ENCODE results near the gene ADRA1B.
"Not testable (repeated sequence)": the region's sequence is repeated elsewhere in the genome, so short reads cannot be mapped to it uniquely, and the experiment has no call there.

ADRA1B gene

GRCh38 chr5:160008529-160008876 is 92.2 kb downstream of the ADRA1B start:
- H3K27me3 ChIP-seq (ENCODE audit: control insufficient read depth, insufficient read depth, low read length); H3K4me3 ChIP-seq (ENCODE audit: low read length): not testable (repeated sequence)

DNA sequence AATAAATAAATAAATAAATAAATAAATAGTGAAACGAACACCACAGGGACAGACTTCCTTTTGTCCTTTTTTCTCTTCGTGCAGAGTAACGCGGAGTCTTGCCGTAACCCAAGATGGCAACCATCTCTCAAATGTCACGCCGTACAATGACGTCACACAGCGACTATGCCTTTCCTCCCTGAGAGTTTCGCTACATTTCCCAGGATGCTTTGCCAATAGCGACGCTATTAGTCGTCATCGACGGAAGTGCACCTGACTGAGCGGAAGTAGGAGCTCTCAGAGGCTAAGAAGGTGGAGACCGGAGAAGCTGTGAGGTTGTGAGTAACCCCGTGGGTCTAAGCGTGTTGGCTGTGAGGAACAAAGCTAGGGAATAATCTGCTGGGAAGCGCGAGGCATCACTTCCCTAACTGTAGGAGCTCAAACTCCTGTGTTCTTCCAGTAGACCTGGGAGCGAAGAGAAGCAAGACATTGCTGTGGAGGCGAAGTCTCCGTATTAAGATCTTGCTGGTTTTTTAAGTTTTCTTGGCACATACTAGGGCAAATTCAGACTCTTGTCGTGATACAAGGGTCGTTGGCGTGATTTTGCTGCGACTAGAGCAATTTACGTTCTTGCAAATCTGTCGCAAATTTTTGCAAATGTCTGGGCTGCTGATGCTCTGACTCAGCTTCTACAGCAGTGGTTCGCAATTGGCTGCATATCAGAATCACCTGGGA is 92.8 kb downstream of the ADRA1B start, which contains the start of gene TTC1:
Gene TTC1, plus strand, starts transcription at position 263 of the 714 bp plus-strand sequence. CDS start 1,390 bp downstream, outside the sequence.
- peaks cover 12% of the 10 kb centered on the region for H3K4me1 ChIP-seq (ENCODE audit: control insufficient read depth, insufficient read depth, low read length)
- peak within 1 kb of the TSS; percentile 91 for H3K9ac ChIP-seq (ENCODE audit: low read depth, low read length)
- peak within 1 kb of the TSS; percentile 97 for H3K4me2 ChIP-seq (ENCODE audit: low read length)
- peak within 1 kb of the TSS; percentile 95 for H3K4me3 ChIP-seq (ENCODE audit: low read length)
- H3K9me3 ChIP-seq (replicated peaks; ENCODE audit: low read length), result no peaks in the 10 kb centered on the region
- H3K36me3 ChIP-seq (ENCODE audit: insufficient read depth, low read length), result peaks cover 12% of the 10 kb centered on the region
- H3K27me3 ChIP-seq (ENCODE audit: control insufficient read depth, insufficient read depth, low read length), result no peaks in the 10 kb centered on the region

More at GRCh38 chr5:160008529-160008876, 92.2 kb downstream of the ADRA1B start:
- Histone ChIP-seq H3K4me1 (ENCODE audit: control insufficient read depth, insufficient read depth, low read length) (peaks cover 12% of the 10 kb centered on the region), H3K36me3 (ENCODE audit: insufficient read depth, low read length) (peaks cover 12% of the 10 kb centered on the region)
- not testable (repeated sequence) for H3K9ac ChIP-seq (ENCODE audit: low read depth, low read length); H3K4me2 ChIP-seq (ENCODE audit: low read length); H3K9me3 ChIP-seq (replicated peaks; ENCODE audit: low read length)

DNA sequence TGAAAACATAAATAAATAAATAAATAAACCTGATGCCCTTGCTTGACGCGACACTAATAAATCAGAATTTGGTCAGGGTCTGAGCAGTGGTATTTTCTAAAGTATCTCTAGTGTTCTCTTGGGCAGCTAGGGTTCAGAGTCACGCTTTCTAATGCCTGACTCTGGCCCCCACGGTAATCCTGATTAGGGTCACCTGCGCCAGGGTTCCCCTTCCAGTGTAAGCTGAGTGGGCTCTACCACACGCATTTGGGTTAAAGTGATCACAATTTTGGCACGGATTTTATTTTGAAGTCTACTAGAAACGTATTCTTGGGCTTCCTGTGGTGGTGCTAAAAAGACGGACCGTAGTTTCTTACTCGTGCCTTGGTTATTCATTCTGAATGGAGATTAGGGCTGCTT is 93.3 kb downstream of the ADRA1B start:
- H3K9me3 ChIP-seq (replicated peaks; ENCODE audit: low read length), result no peaks in the 10 kb centered on the region
- no peaks in the 10 kb centered on the region for H3K27me3 ChIP-seq (ENCODE audit: control insufficient read depth, insufficient read depth, low read length)
- H3K4me1 ChIP-seq (ENCODE audit: control insufficient read depth, insufficient read depth, low read length), result peaks cover 12% of the 10 kb centered on the region
- peak overlapping the region; percentile 95 for H3K4me3 ChIP-seq (ENCODE audit: low read length)
- peak overlapping the region; percentile 91 for H3K9ac ChIP-seq (ENCODE audit: low read depth, low read length)
- H3K36me3 ChIP-seq (ENCODE audit: insufficient read depth, low read length), result peaks cover 12% of the 10 kb centered on the region
- H3K4me2 ChIP-seq (ENCODE audit: low read length), result peak overlapping the region; percentile 97

- H3K9ac ChIP-seq (ENCODE audit: low read depth, low read length), result no peak overlapping the region
- no peak overlapping the region for H3K4me2 ChIP-seq (ENCODE audit: low read length)
- H3K27me3 ChIP-seq (ENCODE audit: control insufficient read depth, insufficient read depth, low read length), result no peaks in the 10 kb centered on the region
- H3K4me3 ChIP-seq (ENCODE audit: low read length), result no peak overlapping the region
- peaks cover 12% of the 10 kb centered on the region for H3K4me1 ChIP-seq (ENCODE audit: control insufficient read depth, insufficient read depth, low read length)
- H3K9me3 ChIP-seq (replicated peaks; ENCODE audit: low read length), result no peaks in the 10 kb centered on the region
- H3K36me3 ChIP-seq (ENCODE audit: insufficient read depth, low read length), result peaks cover 22% of the 10 kb centered on the region
Observed at GRCh38 chr5:160011471-160011870, 95.2 kb downstream of the ADRA1B start.

DNA sequence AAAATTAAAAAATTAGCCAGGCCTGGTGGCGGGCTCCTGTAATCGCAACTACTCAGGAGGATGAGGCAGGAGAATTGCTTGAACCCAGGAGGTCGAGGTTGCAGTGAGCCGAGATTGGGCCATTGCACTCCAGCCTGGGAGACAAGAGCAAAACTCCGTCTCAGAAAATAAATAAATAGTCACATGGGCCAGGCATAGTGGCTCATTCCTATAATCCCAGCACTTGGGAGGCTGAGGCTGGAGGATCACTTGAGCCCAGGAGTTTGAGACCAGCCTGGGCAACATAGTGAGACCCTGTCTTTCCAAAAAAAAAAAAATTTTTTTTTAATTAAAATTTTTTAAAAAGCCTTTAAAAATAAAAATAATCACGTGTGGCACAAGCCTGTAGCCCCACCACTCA is 97.9 kb downstream of the ADRA1B start:
- H3K9me3 ChIP-seq (replicated peaks; ENCODE audit: low read length); H3K27me3 ChIP-seq (ENCODE audit: control insufficient read depth, insufficient read depth, low read length); H3K9ac ChIP-seq (ENCODE audit: low read depth, low read length); H3K4me2 ChIP-seq (ENCODE audit: low read length); H3K4me3 ChIP-seq (ENCODE audit: low read length): not testable (repeated sequence)
- peaks cover 12% of the 10 kb centered on the region for H3K4me1 ChIP-seq (ENCODE audit: control insufficient read depth, insufficient read depth, low read length)
- H3K36me3 ChIP-seq (ENCODE audit: insufficient read depth, low read length), result peaks cover 27% of the 10 kb centered on the region

DNA sequence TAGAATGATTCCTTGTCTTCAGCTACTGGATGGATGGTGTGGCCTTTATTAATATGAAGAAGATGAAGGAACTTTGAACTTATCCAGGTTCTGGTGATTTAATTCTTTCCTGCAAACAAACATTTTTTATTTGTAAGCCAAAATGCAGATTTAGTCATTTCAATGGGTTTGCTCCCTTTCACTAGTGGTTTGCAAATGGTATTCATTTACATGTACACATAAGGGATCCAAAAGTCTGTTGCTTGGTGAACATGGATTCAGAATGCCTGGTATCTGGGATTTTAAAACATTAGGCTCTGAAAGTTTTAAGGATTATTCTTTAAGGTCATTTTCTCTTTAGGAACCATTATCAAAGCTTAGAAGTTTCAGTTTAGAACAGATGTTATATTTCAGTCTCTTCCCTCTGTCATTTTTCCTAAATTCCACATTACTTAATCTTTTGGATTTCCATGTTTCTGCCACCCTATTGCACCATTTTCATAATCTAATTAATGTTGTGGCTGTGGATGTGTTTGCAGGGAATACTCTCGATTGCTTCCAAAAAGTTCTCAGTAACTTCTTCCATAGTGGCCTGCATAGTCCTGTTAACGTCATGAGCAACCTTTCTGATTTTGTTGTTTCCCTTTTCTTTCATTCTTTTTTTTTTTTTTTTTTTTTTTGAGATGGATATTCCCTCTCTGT is 102.8 kb downstream of the ADRA1B start:
- Histone ChIP-seq H3K36me3 (ENCODE audit: insufficient read depth, low read length) (peaks cover 21% of the 10 kb centered on the region), H3K4me2 (ENCODE audit: low read length) (no peak overlapping the region), H3K4me3 (ENCODE audit: low read length) (no peak overlapping the region), H3K9me3 (replicated peaks; ENCODE audit: low read length) (no peaks in the 10 kb centered on the region), H3K27me3 (ENCODE audit: control insufficient read depth, insufficient read depth, low read length) (no peaks in the 10 kb centered on the region), H3K4me1 (ENCODE audit: control insufficient read depth, insufficient read depth, low read length) (no peaks in the 10 kb centered on the region), H3K9ac (ENCODE audit: low read depth, low read length) (no peak overlapping the region)

DNA sequence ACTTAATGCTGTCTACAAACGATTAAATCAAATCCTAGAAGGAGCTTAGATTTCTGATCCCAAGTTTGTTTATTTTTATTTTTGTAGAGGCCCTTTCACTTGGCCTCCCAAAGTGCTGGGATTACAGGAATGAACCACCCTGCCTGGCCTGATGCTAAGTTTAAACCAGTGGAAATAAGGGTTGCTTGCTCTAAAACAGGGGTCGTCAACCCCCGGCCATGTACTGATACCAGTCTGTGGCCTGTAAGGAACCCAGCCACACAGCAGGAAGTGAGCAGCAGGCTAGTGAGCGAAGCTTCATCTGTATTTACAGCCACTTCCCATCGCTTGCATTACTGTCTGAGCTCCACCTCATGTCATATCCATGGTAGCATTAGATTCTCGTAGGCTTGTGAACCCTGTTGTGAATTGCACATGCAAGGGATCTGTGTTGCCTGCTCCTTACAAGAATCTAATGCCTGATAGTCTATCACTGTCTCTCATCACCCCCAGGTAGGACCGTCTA is 104.0 kb downstream of the ADRA1B start:
- no peak overlapping the region for H3K4me3 ChIP-seq (ENCODE audit: low read length)
- no peaks in the 10 kb centered on the region for H3K9me3 ChIP-seq (replicated peaks; ENCODE audit: low read length)
- H3K36me3 ChIP-seq (ENCODE audit: insufficient read depth, low read length), result peaks cover 13% of the 10 kb centered on the region
- H3K4me1 ChIP-seq (ENCODE audit: control insufficient read depth, insufficient read depth, low read length), result no peaks in the 10 kb centered on the region
- H3K27me3 ChIP-seq (ENCODE audit: control insufficient read depth, insufficient read depth, low read length), result no peaks in the 10 kb centered on the region
- no peak overlapping the region for H3K4me2 ChIP-seq (ENCODE audit: low read length)
- no peak overlapping the region for H3K9ac ChIP-seq (ENCODE audit: low read depth, low read length)

GRCh38 chr5:160020964-160021363 is 104.7 kb downstream of the ADRA1B start:
- Histone ChIP-seq H3K27me3 (ENCODE audit: control insufficient read depth, insufficient read depth, low read length) (no peaks in the 10 kb centered on the region), H3K9me3 (replicated peaks; ENCODE audit: low read length) (no peaks in the 10 kb centered on the region), H3K9ac (ENCODE audit: low read depth, low read length) (no peak overlapping the region), H3K4me3 (ENCODE audit: low read length) (no peak overlapping the region), H3K4me1 (ENCODE audit: control insufficient read depth, insufficient read depth, low read length) (no peaks in the 10 kb centered on the region), H3K4me2 (ENCODE audit: low read length) (no peak overlapping the region), H3K36me3 (ENCODE audit: insufficient read depth, low read length) (peaks cover 10% of the 10 kb centered on the region)

- H3K4me1 ChIP-seq (ENCODE audit: control insufficient read depth, insufficient read depth, low read length), result no peaks in the 10 kb centered on the region
- H3K27me3 ChIP-seq (ENCODE audit: control insufficient read depth, insufficient read depth, low read length), result no peaks in the 10 kb centered on the region
- H3K9ac ChIP-seq (ENCODE audit: low read depth, low read length), result no peak overlapping the region
- H3K9me3 ChIP-seq (replicated peaks; ENCODE audit: low read length), result no peaks in the 10 kb centered on the region
- no peak overlapping the region for H3K4me2 ChIP-seq (ENCODE audit: low read length)
- H3K36me3 ChIP-seq (ENCODE audit: insufficient read depth, low read length), result peaks cover 6% of the 10 kb centered on the region
- no peak overlapping the region for H3K4me3 ChIP-seq (ENCODE audit: low read length)
Observed at GRCh38 chr5:160021831-160022446, 105.7 kb downstream of the ADRA1B start.

Data from skeletal muscle satellite cell (primary cell).